Activated T-helper 1 cell treated with anti-CD3 and anti-CD28 coated beads, Interleukin-12 subunit alpha, Interleukin-12 subunit beta, Interleukin-2, Interleukin-4 antibody, amounts not matched to agents 30 ng/mL and 10 ng/mL and 1 ng/mL, durations not matched to agents 14 hours and 24 hours and 36 hours (primary cell): Measurements from ENCODE around the gene CASP9. TPM values are rescaled to one million over a fixed set of nuclear protein-coding genes. Genes with fewer than 3 reads are reported as not detected.
"Not testable (repeated sequence)": the region's sequence is repeated elsewhere in the genome, so short reads cannot be mapped to it uniquely, and the experiment has no call there.

Experiments used
- DNase-seq: peaks from one replicate; pipeline ENCODE4 v3.0.0; 2021; ENCODE audit warnings: low spot score
- H3K27ac Mint-ChIP-seq: one replicate; pipeline ENCODE4 v1.8.0; 2021; ENCODE audit warnings: mild to moderate bottlenecking, mixed read lengths
- H3K27me3 Mint-ChIP-seq: one replicate; pipeline ENCODE4 v1.8.0; 2022; ENCODE audit warnings: mild to moderate bottlenecking, moderate library complexity, mixed read lengths; ENCODE audit not compliant: insufficient read depth
- H3K36me3 Mint-ChIP-seq: one replicate; pipeline ENCODE4 v1.8.0; 2021; ENCODE audit warnings: low read depth, mixed read lengths
- H3K4me1 Mint-ChIP-seq: one replicate; pipeline ENCODE4 v1.8.0; 2021; ENCODE audit warnings: low read depth, mixed read lengths
- H3K4me3 Mint-ChIP-seq: one replicate; pipeline ENCODE4 v1.8.0; 2021; ENCODE audit warnings: mild to moderate bottlenecking, moderate library complexity, mixed read lengths
- H3K9me3 Mint-ChIP-seq: one replicate; pipeline ENCODE4 v1.8.0; 2021; ENCODE audit warnings: mixed read lengths
- intact Hi-C: fragments of 100-400 bp; cut with micrococcal nuclease; formaldehyde crosslinking; loops from one replicate; pipeline ENCODE4 v1.15.1; 2024
- total RNA-seq: library from RNA; stranded (reverse); gene quantifications from 2 replicates; pipeline ENCODE4 v1.2.3, GENCODE V29; 2022

CASP9 gene
- total RNA-seq, 1 donor from 2014 or later = 21.0 TPM

DNA sequence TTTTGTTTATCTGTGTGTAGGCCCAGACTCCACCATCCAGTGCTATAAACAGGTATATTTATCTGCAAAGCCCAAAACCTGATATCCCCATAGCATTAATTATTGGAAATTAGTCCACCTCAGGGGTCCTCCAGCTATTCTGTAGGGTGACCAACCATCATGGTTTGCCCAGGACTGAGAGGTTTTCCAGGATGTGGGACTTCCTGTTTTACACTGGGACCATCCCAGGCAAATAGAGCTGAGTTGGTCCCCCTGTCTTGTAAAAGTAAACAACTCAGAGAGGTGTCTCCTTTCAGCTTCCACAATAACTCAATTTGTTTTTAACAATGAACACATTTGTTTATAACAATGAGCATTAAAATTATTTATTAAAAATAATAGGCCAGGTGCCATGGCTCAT lies 55.9 kb downstream of the CASP9 start:
- Mint-ChIP-seq H3K27me3 (no peaks in the 10 kb centered on the region), H3K9me3 (no peaks in the 10 kb centered on the region), H3K4me1 (no peaks in the 10 kb centered on the region), H3K4me3 (no peak overlapping the region), H3K36me3 (no peaks in the 10 kb centered on the region), H3K27ac (no peak overlapping the region)
- DNase-seq = no peak
- intact Hi-C loops = no loop called here

DNA sequence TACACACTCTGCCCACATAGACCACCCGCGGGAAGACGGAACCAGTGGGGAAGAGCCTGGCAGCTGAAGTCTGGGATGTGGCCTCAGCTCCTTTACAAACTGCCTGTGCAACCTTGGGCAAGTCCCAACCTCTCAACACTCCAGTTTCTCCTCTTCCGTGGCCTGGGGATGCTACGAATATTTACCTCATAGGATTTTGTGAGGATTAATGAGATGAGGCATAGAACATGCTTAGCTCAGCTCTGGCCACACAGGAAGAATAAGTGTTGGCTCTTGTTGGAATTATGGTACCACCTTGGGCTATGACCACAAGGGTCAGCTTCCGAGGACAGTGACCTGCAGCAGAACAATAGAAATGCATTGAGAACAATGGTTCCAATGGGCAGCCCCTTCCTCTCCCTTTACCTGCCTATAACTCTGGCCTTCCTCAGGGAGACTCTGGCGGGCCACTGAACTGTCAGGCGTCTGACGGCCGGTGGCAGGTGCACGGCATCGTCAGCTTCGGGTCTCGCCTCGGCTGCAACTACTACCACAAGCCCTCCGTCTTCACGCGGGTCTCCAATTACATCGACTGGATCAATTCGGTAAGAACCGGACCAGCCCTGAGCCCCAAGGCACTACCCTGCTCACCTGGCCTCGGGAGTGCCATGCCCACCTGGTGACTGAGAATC lies 56.9 kb downstream of the CASP9 start:
- H3K4me1 Mint-ChIP-seq, H3K4me3 Mint-ChIP-seq, H3K27ac Mint-ChIP-seq, DNase-seq, H3K36me3 Mint-ChIP-seq, H3K9me3 Mint-ChIP-seq, intact Hi-C loops, H3K27me3 Mint-ChIP-seq: not testable (repeated sequence)

DNA sequence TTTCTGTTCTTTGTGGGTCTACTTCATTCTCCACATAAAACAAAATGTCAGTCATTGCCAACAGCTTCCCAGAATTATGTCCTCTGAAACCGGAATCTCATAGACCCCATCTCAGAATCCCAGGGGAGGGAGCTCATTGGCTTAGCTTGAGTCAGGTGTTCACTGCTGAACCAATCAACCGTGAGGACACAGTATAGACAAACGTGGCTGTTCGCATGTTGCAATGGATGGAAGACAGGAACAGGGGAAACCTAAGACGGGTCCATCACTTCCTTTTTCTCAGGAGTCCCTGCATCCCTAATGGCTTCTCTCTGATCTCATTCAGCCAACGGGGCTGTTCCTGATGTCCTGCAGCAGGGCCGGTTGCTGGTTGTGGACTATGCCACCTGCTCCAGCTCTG lies 58.3 kb downstream of the CASP9 start:
- no peaks in the 10 kb centered on the region for H3K4me1 Mint-ChIP-seq
- H3K27ac Mint-ChIP-seq = no peak overlapping the region
- intact Hi-C loops = no loop called here
- H3K4me3 Mint-ChIP-seq = no peak overlapping the region
- H3K9me3 Mint-ChIP-seq = no peaks in the 10 kb centered on the region
- no peak for DNase-seq
- H3K27me3 Mint-ChIP-seq = no peaks in the 10 kb centered on the region
- H3K36me3 Mint-ChIP-seq = no peaks in the 10 kb centered on the region

DNA sequence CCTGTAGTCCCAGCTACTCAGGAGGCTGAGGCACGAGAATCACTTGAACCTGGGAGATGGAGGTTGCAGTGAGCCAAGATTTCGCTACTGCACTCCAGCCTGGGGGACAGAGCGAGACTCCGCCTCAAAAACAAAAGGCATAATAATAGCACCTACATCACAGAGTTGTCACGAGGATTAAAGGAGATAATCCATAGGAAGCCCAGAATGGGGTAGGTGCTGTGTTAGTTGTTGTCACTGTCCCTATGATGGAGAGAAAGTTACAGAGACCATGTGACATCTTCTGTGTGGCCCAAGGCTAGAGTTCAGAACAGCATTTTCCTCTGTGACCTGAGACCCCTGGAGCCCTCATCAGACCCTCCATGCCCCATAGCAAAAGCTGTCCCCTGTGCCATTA lies 60.1 kb downstream of the CASP9 start:
- H3K27me3 Mint-ChIP-seq, H3K27ac Mint-ChIP-seq, intact Hi-C loops, DNase-seq, H3K36me3 Mint-ChIP-seq, H3K9me3 Mint-ChIP-seq, H3K4me1 Mint-ChIP-seq, H3K4me3 Mint-ChIP-seq: not testable (repeated sequence)

DNA sequence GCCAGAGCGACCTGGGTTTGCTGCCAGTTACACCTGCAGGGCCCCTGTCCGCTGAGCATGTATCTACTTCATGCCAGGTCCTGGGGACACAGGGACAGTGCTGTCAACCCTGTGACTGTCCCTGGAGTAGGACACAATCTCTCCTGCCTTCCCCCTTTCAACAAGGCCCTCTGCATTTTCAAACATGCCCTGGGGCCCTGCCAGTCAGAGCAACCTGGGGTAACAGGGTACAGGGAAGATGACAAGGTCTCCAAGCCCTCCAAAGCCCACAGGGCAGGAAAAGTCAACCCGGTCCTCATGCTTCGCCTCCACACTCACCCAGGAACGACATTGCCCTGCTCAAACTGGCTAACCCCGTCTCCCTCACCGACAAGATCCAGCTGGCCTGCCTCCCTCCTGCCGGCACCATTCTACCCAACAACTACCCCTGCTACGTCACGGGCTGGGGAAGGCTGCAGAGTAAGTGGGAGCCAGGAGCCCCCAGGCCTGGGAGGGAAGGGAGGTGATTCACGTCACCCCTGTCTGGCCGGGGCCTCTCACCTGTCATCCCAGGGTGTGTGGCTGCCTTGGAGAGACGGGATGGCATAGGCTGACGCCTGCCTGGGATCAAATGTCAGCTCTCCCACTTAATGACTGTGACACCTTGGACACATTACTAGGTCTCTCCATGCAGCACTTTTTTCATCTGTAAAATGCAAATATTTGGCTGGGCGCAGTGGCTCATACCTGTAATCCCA lies 60.8 kb downstream of the CASP9 start:
- H3K36me3 Mint-ChIP-seq, H3K4me1 Mint-ChIP-seq, H3K9me3 Mint-ChIP-seq, H3K27ac Mint-ChIP-seq, H3K27me3 Mint-ChIP-seq, H3K4me3 Mint-ChIP-seq, intact Hi-C loops, DNase-seq: not testable (repeated sequence)

DNA sequence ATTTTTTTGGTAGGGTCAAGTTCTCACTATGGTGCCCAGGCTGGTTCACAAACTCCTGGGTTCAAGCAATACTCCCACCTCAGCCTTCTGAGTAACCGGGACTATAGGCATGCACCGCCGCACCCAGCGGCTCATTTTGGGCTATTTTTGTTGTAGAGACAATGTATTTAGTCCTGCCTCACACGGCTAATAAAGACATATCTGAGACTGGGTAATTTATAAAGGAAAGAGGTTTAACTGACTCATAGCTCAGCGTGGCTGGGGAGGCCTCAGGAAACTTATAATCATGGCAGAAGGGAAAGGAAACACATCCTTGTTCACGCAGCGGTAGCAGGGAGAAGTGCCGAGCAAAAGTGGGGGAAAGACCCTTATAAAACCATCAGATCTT lies 63.3 kb downstream of the CASP9 start:
- H3K4me3 Mint-ChIP-seq = no peak overlapping the region
- peaks cover 4% of the 10 kb centered on the region for H3K27me3 Mint-ChIP-seq
- no peaks in the 10 kb centered on the region for H3K4me1 Mint-ChIP-seq
- DNase-seq = no peak
- intact Hi-C loops = no loop called here
- H3K36me3 Mint-ChIP-seq = no peaks in the 10 kb centered on the region
- H3K9me3 Mint-ChIP-seq = no peaks in the 10 kb centered on the region
- H3K27ac Mint-ChIP-seq = no peak overlapping the region

DNA sequence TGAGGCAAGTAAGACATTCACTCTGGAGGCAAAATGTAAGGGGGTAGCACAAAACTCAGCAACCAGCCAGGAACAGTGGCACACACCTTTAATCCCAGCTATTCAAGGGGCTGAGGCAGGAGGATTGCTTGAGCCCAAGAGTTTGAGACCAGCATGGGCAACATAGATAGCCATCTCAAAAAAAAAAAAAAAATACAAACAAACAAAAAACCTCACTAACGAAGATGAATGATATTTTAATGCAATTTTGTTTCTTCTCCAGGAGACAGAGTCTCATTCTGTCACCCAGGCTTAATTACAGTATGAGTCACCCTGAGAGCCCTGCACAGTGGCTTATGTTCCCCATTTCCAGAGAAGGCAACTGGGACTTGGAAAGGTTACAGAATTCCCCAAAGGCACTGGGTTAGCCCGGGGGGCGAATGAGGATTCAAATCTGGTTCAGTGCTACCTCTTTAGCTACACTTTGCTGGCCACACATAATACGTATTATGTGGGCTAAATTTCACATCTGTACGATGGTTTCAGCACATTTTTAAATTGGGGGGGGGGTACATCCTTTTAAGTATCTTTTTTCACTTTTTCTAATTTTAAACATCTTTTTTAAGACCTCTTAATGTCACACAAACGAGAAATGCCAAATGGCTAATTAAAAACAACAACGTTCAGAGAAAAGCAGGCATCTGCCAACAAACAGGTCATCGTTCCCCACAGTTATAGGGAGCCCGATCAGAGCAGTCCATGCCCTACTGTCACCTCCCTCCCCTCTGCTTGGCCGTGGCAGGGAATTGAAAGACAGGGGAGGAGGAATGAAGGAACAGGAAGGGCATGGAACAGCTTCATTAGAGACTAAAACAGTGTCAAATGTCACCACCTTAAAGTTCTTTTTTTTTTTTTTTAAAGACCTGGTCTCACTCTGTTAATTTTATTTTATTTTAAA lies 64.0 kb downstream of the CASP9 start:
- peaks cover 4% of the 10 kb centered on the region for H3K27me3 Mint-ChIP-seq
- intact Hi-C loops = no loop called here
- H3K4me1 Mint-ChIP-seq = no peaks in the 10 kb centered on the region
- H3K36me3 Mint-ChIP-seq = no peaks in the 10 kb centered on the region
- no peak overlapping the region for H3K4me3 Mint-ChIP-seq
- H3K9me3 Mint-ChIP-seq = no peaks in the 10 kb centered on the region
- no peak for DNase-seq
- H3K27ac Mint-ChIP-seq = no peak overlapping the region

DNA sequence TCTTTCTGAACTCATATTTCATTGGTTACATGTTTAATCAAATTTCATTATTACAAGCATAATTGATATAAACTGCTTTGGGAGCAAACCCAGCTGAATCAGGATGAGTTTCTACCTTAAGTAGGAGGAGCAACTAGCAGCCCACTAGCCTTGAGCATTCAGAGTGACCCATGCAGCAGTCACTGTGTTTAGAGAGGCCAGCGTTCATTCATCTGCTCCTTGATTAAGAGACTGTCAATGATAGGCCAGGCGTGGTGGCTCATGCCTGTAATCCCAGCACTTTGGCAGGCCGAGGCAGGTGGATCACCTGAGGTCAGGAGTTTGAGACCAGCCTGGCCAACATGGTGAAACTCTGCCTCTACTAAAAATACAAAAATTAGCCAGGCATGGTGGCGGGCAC lies 65.6 kb downstream of the CASP9 start:
- intact Hi-C loops, H3K4me3 Mint-ChIP-seq, H3K27ac Mint-ChIP-seq, H3K36me3 Mint-ChIP-seq, H3K9me3 Mint-ChIP-seq, H3K4me1 Mint-ChIP-seq, H3K27me3 Mint-ChIP-seq, DNase-seq: not testable (repeated sequence)

DNA sequence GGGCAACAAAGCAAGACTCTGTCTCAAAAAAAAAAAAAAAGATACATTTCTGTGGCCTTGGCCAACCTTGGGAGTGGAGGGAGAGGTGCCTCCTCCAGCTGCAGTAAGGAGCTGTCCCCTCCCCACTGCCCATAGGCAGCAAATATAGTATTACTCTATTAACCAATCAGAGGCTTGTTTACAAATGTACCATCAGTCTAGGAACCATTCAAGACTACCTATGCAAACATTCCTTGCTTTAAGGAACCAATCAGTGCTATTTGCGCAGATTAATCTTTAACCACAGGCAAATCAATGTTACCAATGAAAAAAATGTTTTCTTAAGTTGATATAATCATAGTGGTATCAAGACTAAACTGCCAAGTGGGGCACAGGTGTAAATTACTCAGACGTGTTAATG lies 66.4 kb downstream of the CASP9 start:
- intact Hi-C loops = no loop called here
- no peaks in the 10 kb centered on the region for H3K9me3 Mint-ChIP-seq
- peaks cover 4% of the 10 kb centered on the region for H3K27me3 Mint-ChIP-seq
- H3K36me3 Mint-ChIP-seq = no peaks in the 10 kb centered on the region
- H3K4me3 Mint-ChIP-seq = no peak overlapping the region
- DNase-seq = no peak
- no peak overlapping the region for H3K27ac Mint-ChIP-seq
- H3K4me1 Mint-ChIP-seq = no peaks in the 10 kb centered on the region

DNA sequence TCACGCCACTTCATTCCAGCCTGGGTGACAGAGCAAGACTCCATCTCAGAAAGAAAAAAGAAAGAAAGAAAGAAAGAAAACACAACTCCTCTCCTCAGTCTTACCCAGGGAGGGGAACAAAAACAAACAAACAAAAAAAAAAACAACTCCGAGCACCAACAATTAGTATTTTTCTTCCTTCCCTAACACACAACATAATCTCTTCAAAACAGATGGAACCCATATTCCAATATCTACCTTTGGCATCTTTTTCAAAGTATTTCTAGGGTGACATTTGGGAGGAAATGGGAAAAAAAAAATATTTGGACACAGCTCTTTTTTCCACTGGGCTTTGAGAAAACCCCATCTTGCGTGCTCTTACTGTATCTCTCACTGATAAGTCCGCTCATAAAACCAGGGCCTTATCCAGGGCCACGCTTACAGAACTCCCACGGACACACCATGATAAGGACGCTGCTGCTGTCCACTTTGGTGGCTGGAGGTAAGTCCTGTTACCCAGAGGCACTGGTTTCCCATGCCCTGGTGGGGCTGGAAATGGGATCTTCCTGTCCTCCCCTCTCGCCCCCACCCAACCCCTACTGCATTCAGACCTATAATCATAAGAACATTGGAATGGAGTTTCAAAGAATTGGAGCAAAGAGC lies 67.6 kb downstream of the CASP9 start, which contains the start of gene CELA2A:
Gene CELA2A (plus strand): TSS at position 420 of the 642 bp plus-strand sequence. CDS start 22 bp downstream, at position 442.
- intact Hi-C loops = no loop called here
- no peak for DNase-seq
- Mint-ChIP-seq H3K27ac (no peak within 1 kb of the TSS), H3K4me3 (no peak within 1 kb of the TSS), H3K27me3 (peaks cover 4% of the 10 kb centered on the region), H3K36me3 (no peaks in the 10 kb centered on the region), H3K4me1 (no peaks in the 10 kb centered on the region), H3K9me3 (no peaks in the 10 kb centered on the region)

DNA sequence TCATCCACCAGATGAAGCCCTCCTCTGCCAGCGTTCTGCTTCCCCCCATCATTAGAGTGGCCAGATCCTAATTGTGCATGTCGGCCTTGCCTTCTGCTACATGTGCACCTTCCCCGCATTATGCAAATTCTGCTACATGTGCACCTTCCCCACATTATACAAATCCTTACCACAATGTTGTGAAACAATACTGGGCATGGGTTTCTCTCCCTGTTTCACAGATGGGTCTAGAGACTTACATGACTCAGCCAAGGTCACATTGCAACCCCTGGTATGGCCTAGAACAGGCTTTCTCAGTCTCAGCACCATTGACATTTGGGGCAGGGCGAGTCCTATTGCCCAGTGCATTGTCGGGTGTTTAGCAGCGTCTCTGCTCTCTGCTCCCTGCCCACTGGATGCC lies 68.5 kb downstream of the CASP9 start:
- Mint-ChIP-seq H3K4me3 (no peak overlapping the region), H3K4me1 (no peaks in the 10 kb centered on the region), H3K27ac (no peak overlapping the region), H3K27me3 (peaks cover 4% of the 10 kb centered on the region), H3K9me3 (no peaks in the 10 kb centered on the region), H3K36me3 (no peaks in the 10 kb centered on the region)
- intact Hi-C loops = no loop called here
- DNase-seq = no peak

DNA sequence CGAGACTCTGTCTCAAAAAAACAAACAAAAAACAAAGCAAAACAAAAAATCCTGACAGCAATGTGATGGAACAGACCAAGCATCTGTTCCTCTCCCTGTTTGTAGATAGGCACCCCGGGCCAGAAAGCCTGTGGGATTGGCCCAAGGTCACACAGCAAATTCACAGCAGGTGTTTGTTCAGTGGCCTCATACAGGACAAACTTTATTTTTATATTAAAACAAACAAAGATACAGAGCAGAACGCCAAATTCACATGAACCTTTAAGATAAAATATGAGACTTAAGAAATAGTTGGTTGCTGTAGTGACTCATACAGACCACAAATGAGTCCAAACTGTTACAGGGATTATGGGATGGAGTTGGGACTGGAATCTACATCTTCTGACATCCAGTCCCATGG lies 69.8 kb downstream of the CASP9 start:
- H3K36me3 Mint-ChIP-seq = no peaks in the 10 kb centered on the region
- peaks cover 4% of the 10 kb centered on the region for H3K27me3 Mint-ChIP-seq
- intact Hi-C loops = no loop called here
- H3K4me3 Mint-ChIP-seq = no peak overlapping the region
- no peaks in the 10 kb centered on the region for H3K9me3 Mint-ChIP-seq
- no peaks in the 10 kb centered on the region for H3K4me1 Mint-ChIP-seq
- no peak for DNase-seq
- H3K27ac Mint-ChIP-seq = no peak overlapping the region
